Upper lobe of left lung (tissue), 6 donors: ENCODE measurements around the gene SEMA6D. TPM values are rescaled to one million over a fixed set of nuclear protein-coding genes. Genes with fewer than 3 reads are reported as not detected.

Experiments
- ATAC-seq, 2 donors: fragments of 200-7000 bp; cut with Tn5 transposase; one replicate each; pipeline ENCODE4 v1.9.1; 2022; ENCODE audit warnings: mild to moderate bottlenecking in 2 of 2, moderate library complexity in 2 of 2; ENCODE audit not compliant: low FRiP score in 2 of 2
- DNase-seq, 2 donors: peaks; one replicate each; pipeline ENCODE4 v3.0.0-alpha.2; 2019 to 2020
- H3K27ac ChIP-seq, 4 donors: fragments of 200-600 bp; sonication (generic); one replicate each; pipeline ENCODE4 v1.5.1; 2016 to 2019
- H3K27me3 ChIP-seq, 4 donors: fragments of 200-600 bp; sonication (generic); one replicate each; pipeline ENCODE4 v1.5.1; 2017 to 2019
- H3K36me3 ChIP-seq, 4 donors: fragments of 200-600 bp; sonication (generic); one replicate each; pipeline ENCODE4 v1.5.1; 2016 to 2019
- H3K4me1 ChIP-seq, 4 donors: fragments of 200-600 bp; sonication (generic); one replicate each; pipeline ENCODE4 v1.5.1; 2018 to 2019
- H3K4me3 ChIP-seq, 4 donors: fragments of 200-600 bp; sonication (generic); one replicate each; pipeline ENCODE4 v1.5.1; 2017 to 2019; ENCODE audit warnings: mild to moderate bottlenecking in 2 of 4, moderate library complexity in 1 of 4
- H3K9me3 ChIP-seq, 4 donors: fragments of 200-600 bp; sonication (generic); one replicate each; pipeline ENCODE4 v1.5.1; 2018 to 2019
- CTCF ChIP-seq, 6 experiments: fragments of 450-650 bp in 4 of 6; fragments of 200-600 bp in 2 of 6; sonication (generic) in 2 of 6; IDR thresholded peaks; one replicate each; pipeline ENCODE4 v1.5.1; 2016 to 2019; ENCODE audit warnings: antibody characterized with exemption in 6 of 6
- EP300 ChIP-seq, 4 donors: sonication (generic); formaldehyde crosslinking; IDR thresholded peaks; one replicate each; pipeline ENCODE4 v1.5.1; 2017; ENCODE audit warnings: antibody characterized with exemption in 4 of 4, control low read depth in 2 of 4
- POLR2A ChIP-seq, 4 donors: fragments of 450-650 bp; IDR thresholded peaks; one replicate each; pipeline ENCODE4 v1.5.1; 2016 to 2017; ENCODE audit warnings: antibody characterized with exemption in 4 of 4, mild to moderate bottlenecking in 2 of 4
- POLR2AphosphoS5 ChIP-seq, 2 donors: sonication (generic); formaldehyde crosslinking; IDR thresholded peaks; one replicate each; pipeline ENCODE4 v1.5.1; 2017; ENCODE audit warnings: antibody characterized with exemption in 2 of 2
- WGBS, 2 donors: methylation state at CpG; one replicate each; pipeline ENCODE4 v1.1.5; 2017 to 2018; 5-methylcytosine and 5-hydroxymethylcytosine counted together
- total RNA-seq, 6 donors: library from RNA; depleted of rRNA in 4 of 6; stranded (reverse); fragments of >200 nt in 4 of 6; gene quantifications; one replicate each; pipeline versions ENCODE4 v1.1.0 to v1.2.1, GENCODE V29; 2016 to 2021
- donor health status: DM: no; HTN: no; CAD: no; lungs with moderate emphysema.
- donor health status: DM: no; HTN: yes; CAD: no; lungs with severe emphysema.

SEMA6D gene
- total RNA-seq, 6 donors from 2014 or later, result 6.9 to 10.5 (median 9.0) TPM

- 51 to 59% methylated on average over 3 of the region's 3 CpGs for WGBS, 2 donors
- H3K27me3 ChIP-seq, result no peaks in the 10 kb centered on the region
- no peak overlapping the region for H3K4me3 ChIP-seq
- ATAC-seq, result no peak
- no peaks in the 10 kb centered on the region for H3K4me1 ChIP-seq
- TF ChIP-seq EP300 (IDR thresholded peaks at IDR 0.05), result no peak
- no peak for TF ChIP-seq CTCF (IDR thresholded peaks at IDR 0.05)
- no peaks in the 10 kb centered on the region for H3K36me3 ChIP-seq
- no peak for DNase-seq
- no peaks in the 10 kb centered on the region for H3K9me3 ChIP-seq
- H3K27ac ChIP-seq, result no peak overlapping the region
Measured at GRCh38 chr15:47781527-47781926, 64.2 kb downstream of the SEMA6D start.

- no peak overlapping the region for H3K27ac ChIP-seq
- no peaks in the 10 kb centered on the region for H3K9me3 ChIP-seq
- no peaks in the 10 kb centered on the region for H3K4me1 ChIP-seq
- no peak overlapping the region for H3K4me3 ChIP-seq
- no peaks in the 10 kb centered on the region for H3K36me3 ChIP-seq
- TF ChIP-seq POLR2AphosphoS5 (IDR thresholded peaks at IDR 0.05), result no peak
- DNase-seq (no peak), ATAC-seq (no peak)
- no peaks in the 10 kb centered on the region for H3K27me3 ChIP-seq
Measured at GRCh38 chr15:47784820-47785219, 67.5 kb downstream of the SEMA6D start.

GRCh38 chr15:47786371-47786770 is 69.1 kb downstream of the SEMA6D start:
- no peaks in the 10 kb centered on the region for H3K9me3 ChIP-seq
- no peaks in the 10 kb centered on the region for H3K36me3 ChIP-seq
- DNase-seq (no peak), ATAC-seq (no peak)
- no peak overlapping the region for H3K27ac ChIP-seq
- H3K27me3 ChIP-seq, result no peaks in the 10 kb centered on the region
- no peak overlapping the region for H3K4me3 ChIP-seq
- WGBS, 2 donors, result 65 to 79% methylated on average over 4 of the region's 4 CpGs
- no peak for TF ChIP-seq CTCF (IDR thresholded peaks at IDR 0.05)
- TF ChIP-seq POLR2A (IDR thresholded peaks at IDR 0.05), result no peak
- no peak for TF ChIP-seq EP300 (IDR thresholded peaks at IDR 0.05)
- TF ChIP-seq POLR2AphosphoS5 (IDR thresholded peaks at IDR 0.05), result no peak
- H3K4me1 ChIP-seq, result no peaks in the 10 kb centered on the region

- no peak for TF ChIP-seq POLR2AphosphoS5 (IDR thresholded peaks at IDR 0.05)
- TF ChIP-seq POLR2A (IDR thresholded peaks at IDR 0.05), result no peak
- no peak for TF ChIP-seq EP300 (IDR thresholded peaks at IDR 0.05)
- no peak for TF ChIP-seq CTCF (IDR thresholded peaks at IDR 0.05)
- ATAC-seq (no peak), DNase-seq (no peak)
- no peaks in the 10 kb centered on the region for H3K4me1 ChIP-seq
- WGBS, 2 donors, result 70 to 90% methylated on average over 1 of the region's 1 CpG
- no peaks in the 10 kb centered on the region for H3K9me3 ChIP-seq
- H3K4me3 ChIP-seq, result no peak overlapping the region
- H3K27me3 ChIP-seq, result no peaks in the 10 kb centered on the region
- H3K27ac ChIP-seq, result no peak overlapping the region
- no peaks in the 10 kb centered on the region for H3K36me3 ChIP-seq
Measured at GRCh38 chr15:47787875-47788274, 70.6 kb downstream of the SEMA6D start.

- Histone ChIP-seq H3K27ac (no peak overlapping the region), H3K36me3 (no peaks in the 10 kb centered on the region)
Measured at GRCh38 chr15:47788685-47789084, 71.4 kb downstream of the SEMA6D start.

More at GRCh38 chr15:47788685-47789084, 71.4 kb downstream of the SEMA6D start:
- Histone ChIP-seq H3K4me3 (no peak overlapping the region), H3K4me1 (no peaks in the 10 kb centered on the region), H3K9me3 (no peaks in the 10 kb centered on the region), H3K27me3 (no peaks in the 10 kb centered on the region)
- DNase-seq (no peak), ATAC-seq (no peak)
- WGBS, 2 donors, result 65 to 72% methylated on average over 3 of the region's 3 CpGs
- TF ChIP-seq POLR2A (IDR thresholded peaks at IDR 0.05), result no peak
- TF ChIP-seq EP300 (IDR thresholded peaks at IDR 0.05), result no peak
- no peak for TF ChIP-seq POLR2AphosphoS5 (IDR thresholded peaks at IDR 0.05)
- no peak for TF ChIP-seq CTCF (IDR thresholded peaks at IDR 0.05)
